ENCODE results near the gene CCT8L2.
"Not testable (repeated sequence)": the region's sequence is repeated elsewhere in the genome, so short reads cannot be mapped to it uniquely, and the experiment has no call there.

Gene CCT8L2

GRCh38 chr22:16594026-16594425 lies 1.4 kb upstream of the CCT8L2 start:
- no peaks in the 10 kb centered on the region for H3K36me3 ChIP-seq (ENCODE audit: insufficient read depth, low read length)
- TF ChIP-seq EZH2 (IDR thresholded peaks at IDR 0.05) (no peak), FOXP2 (optimal IDR thresholded peaks at IDR 0.05; ENCODE audit: control extremely low read depth, extremely low read length, insufficient read depth) (no peak), POLR2AphosphoS5 (IDR thresholded peaks at IDR 0.05; ENCODE audit: borderline replicate concordance, low read depth, low read length) (no peak)
- no peak overlapping the region for H3K4me3 ChIP-seq
- no peak overlapping the region for H3K27ac ChIP-seq
- H3K9ac ChIP-seq (ENCODE audit: insufficient read length) = no peak overlapping the region
- DNase-seq (ENCODE audit: low read depth, low spot score) = no peak
- no peaks in the 10 kb centered on the region for H3K9me3 ChIP-seq (ENCODE audit: low read depth, low read length)

- H3K9ac ChIP-seq (ENCODE audit: insufficient read length); H3K36me3 ChIP-seq (ENCODE audit: insufficient read depth, low read length); H3K9me3 ChIP-seq (ENCODE audit: low read depth, low read length): not testable (repeated sequence)
These were observed 379 bp downstream of the CCT8L2 start for GRCh38 chr22:16592231-16592630.

GRCh38 chr22:16591136-16591535 lies 1.5 kb downstream of the CCT8L2 start:
- DNase-seq (ENCODE audit: low read depth, low spot score); H3K36me3 ChIP-seq (ENCODE audit: insufficient read depth, low read length); H3K9me3 ChIP-seq (ENCODE audit: low read depth, low read length): not testable (repeated sequence)

More at GRCh38 chr22:16592231-16592630, 379 bp downstream of the CCT8L2 start:
- H3K27ac ChIP-seq; H3K4me3 ChIP-seq; DNase-seq (ENCODE audit: low read depth, low spot score): not testable (repeated sequence)

GRCh38 chr22:16586991-16587390 lies 5.6 kb downstream of the CCT8L2 start:
- TF ChIP-seq POLR2AphosphoS5 (IDR thresholded peaks at IDR 0.05; ENCODE audit: borderline replicate concordance, low read depth, low read length) (no peak), EZH2 (IDR thresholded peaks at IDR 0.05) (no peak)
- H3K9ac ChIP-seq (ENCODE audit: insufficient read length) = no peak overlapping the region
- no peaks in the 10 kb centered on the region for H3K9me3 ChIP-seq (ENCODE audit: low read depth, low read length)
- H3K4me3 ChIP-seq = no peak overlapping the region
- no peak for DNase-seq (ENCODE audit: low read depth, low spot score)
- no peak overlapping the region for H3K27ac ChIP-seq
- no peaks in the 10 kb centered on the region for H3K36me3 ChIP-seq (ENCODE audit: insufficient read depth, low read length)

More at GRCh38 chr22:16591136-16591535, 1.5 kb downstream of the CCT8L2 start:
- H3K27ac ChIP-seq; H3K9ac ChIP-seq (ENCODE audit: insufficient read length); H3K4me3 ChIP-seq: not testable (repeated sequence)

GRCh38 chr22:16586170-16586569 lies 6.4 kb downstream of the CCT8L2 start:
- TF ChIP-seq FOXP2 (optimal IDR thresholded peaks at IDR 0.05; ENCODE audit: control extremely low read depth, extremely low read length, insufficient read depth) (no peak), POLR2AphosphoS5 (IDR thresholded peaks at IDR 0.05; ENCODE audit: borderline replicate concordance, low read depth, low read length) (no peak), EZH2 (IDR thresholded peaks at IDR 0.05) (no peak)
- no peaks in the 10 kb centered on the region for H3K9me3 ChIP-seq (ENCODE audit: low read depth, low read length)

GRCh38 chr22:16580872-16581271 lies 11.7 kb downstream of the CCT8L2 start:
- not testable (repeated sequence) for DNase-seq (ENCODE audit: low read depth, low spot score); H3K9ac ChIP-seq (ENCODE audit: insufficient read length); H3K36me3 ChIP-seq (ENCODE audit: insufficient read depth, low read length); H3K4me3 ChIP-seq; H3K27ac ChIP-seq; H3K9me3 ChIP-seq (ENCODE audit: low read depth, low read length)

More at GRCh38 chr22:16586170-16586569, 6.4 kb downstream of the CCT8L2 start:
- Histone ChIP-seq H3K27ac (no peak overlapping the region), H3K36me3 (ENCODE audit: insufficient read depth, low read length) (no peaks in the 10 kb centered on the region), H3K9ac (ENCODE audit: insufficient read length) (no peak overlapping the region), H3K4me3 (no peak overlapping the region)
- no peak for DNase-seq (ENCODE audit: low read depth, low spot score)

- DNase-seq (ENCODE audit: low read depth, low spot score); H3K27ac ChIP-seq; H3K4me3 ChIP-seq; H3K9ac ChIP-seq (ENCODE audit: insufficient read length); H3K36me3 ChIP-seq (ENCODE audit: insufficient read depth, low read length); H3K9me3 ChIP-seq (ENCODE audit: low read depth, low read length): not testable (repeated sequence)
These were observed 23.3 kb downstream of the CCT8L2 start for GRCh38 chr22:16569240-16569834.

- no peak overlapping the region for H3K27ac ChIP-seq
- no peak overlapping the region for H3K9ac ChIP-seq (ENCODE audit: insufficient read length)
- no peak for DNase-seq (ENCODE audit: low read depth, low spot score)
- H3K4me3 ChIP-seq = no peak overlapping the region
- H3K9me3 ChIP-seq (ENCODE audit: low read depth, low read length) = no peaks in the 10 kb centered on the region
- TF ChIP-seq POLR2AphosphoS5 (IDR thresholded peaks at IDR 0.05; ENCODE audit: borderline replicate concordance, low read depth, low read length) (no peak), FOXP2 (optimal IDR thresholded peaks at IDR 0.05; ENCODE audit: control extremely low read depth, extremely low read length, insufficient read depth) (no peak), EZH2 (IDR thresholded peaks at IDR 0.05) (no peak)
- H3K36me3 ChIP-seq (ENCODE audit: insufficient read depth, low read length) = no peaks in the 10 kb centered on the region
These were observed 24.2 kb downstream of the CCT8L2 start for GRCh38 chr22:16568425-16568758.

GRCh38 chr22:16567617-16568424 lies 24.8 kb downstream of the CCT8L2 start:
- H3K4me3 ChIP-seq; H3K36me3 ChIP-seq (ENCODE audit: insufficient read depth, low read length); H3K9ac ChIP-seq (ENCODE audit: insufficient read length); H3K27ac ChIP-seq; DNase-seq (ENCODE audit: low read depth, low spot score); H3K9me3 ChIP-seq (ENCODE audit: low read depth, low read length): not testable (repeated sequence)

GRCh38 chr22:16566421-16567151 lies 26.0 kb downstream of the CCT8L2 start:
- H3K9me3 ChIP-seq (ENCODE audit: low read depth, low read length); H3K27ac ChIP-seq; DNase-seq (ENCODE audit: low read depth, low spot score): not testable (repeated sequence)

GRCh38 chr22:16565585-16566420 lies 26.8 kb downstream of the CCT8L2 start:
- not testable (repeated sequence) for H3K36me3 ChIP-seq (ENCODE audit: insufficient read depth, low read length); H3K9ac ChIP-seq (ENCODE audit: insufficient read length); DNase-seq (ENCODE audit: low read depth, low spot score); H3K9me3 ChIP-seq (ENCODE audit: low read depth, low read length); H3K27ac ChIP-seq; H3K4me3 ChIP-seq

More at GRCh38 chr22:16566421-16567151, 26.0 kb downstream of the CCT8L2 start:
- not testable (repeated sequence) for H3K36me3 ChIP-seq (ENCODE audit: insufficient read depth, low read length); H3K4me3 ChIP-seq; H3K9ac ChIP-seq (ENCODE audit: insufficient read length)

- not testable (repeated sequence) for H3K9me3 ChIP-seq (ENCODE audit: low read depth, low read length); H3K27ac ChIP-seq; H3K9ac ChIP-seq (ENCODE audit: insufficient read length); H3K36me3 ChIP-seq (ENCODE audit: insufficient read depth, low read length); H3K4me3 ChIP-seq; DNase-seq (ENCODE audit: low read depth, low spot score)
These were observed 27.6 kb downstream of the CCT8L2 start for GRCh38 chr22:16564837-16565584.

All from SK-N-MC (cell line).